ENCODE measurements around the gene ATXN7L2.

DNA sequence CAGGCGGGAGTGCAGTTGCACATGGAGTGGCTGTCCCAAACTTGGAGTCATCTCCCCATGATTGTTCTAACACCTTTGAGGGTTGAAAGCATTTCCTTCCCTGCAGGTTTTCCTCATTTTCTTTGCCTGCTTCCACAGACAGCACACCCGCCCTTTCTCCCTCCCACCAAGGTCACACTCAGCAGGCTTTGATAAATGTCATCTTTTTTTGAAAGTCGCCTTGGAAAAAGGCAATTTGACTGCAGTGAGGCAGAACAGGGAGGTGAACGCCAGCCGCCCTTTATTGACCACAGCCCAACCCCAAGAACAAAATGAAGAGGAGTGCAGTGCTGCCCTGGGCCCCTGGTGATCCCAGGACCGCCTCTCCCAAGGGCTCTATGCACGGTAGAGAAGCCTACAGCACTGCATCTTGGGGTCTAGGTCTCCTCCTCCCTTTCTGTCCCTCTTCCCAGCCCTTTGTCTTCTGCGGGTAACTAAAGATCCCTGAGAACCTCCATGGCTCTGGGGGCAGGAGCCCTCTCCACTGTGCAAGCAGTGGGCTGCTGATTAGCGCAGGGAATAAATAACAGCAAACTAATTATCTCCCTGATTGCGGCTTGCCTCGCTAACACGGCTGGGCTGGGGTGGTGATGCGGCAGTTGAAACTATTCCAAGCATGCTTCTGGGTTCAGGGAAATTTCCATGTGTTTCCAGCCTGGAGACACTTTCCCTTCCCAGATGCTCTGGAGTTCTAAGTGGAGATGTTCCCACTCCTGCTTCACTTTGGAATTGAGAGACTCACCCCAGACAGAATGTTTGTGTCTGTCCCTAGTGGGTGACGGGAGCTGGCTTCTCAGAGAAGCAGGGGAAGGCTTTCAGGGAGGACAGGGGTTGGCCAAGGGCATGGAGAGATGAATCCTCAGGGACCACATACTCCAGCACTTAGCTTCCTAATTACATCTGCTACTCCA is 37.6 kb downstream of the ATXN7L2 start:
- TF ChIP-seq EZH2 (IDR thresholded peaks at IDR 0.05; ENCODE audit: borderline replicate concordance, control insufficient read depth, low read depth, low read length) (no peak), BRCA1 (IDR thresholded peaks at IDR 0.05; ENCODE audit: low read depth, low read length) (no peak), SIX5 (IDR thresholded peaks at IDR 0.05; ENCODE audit: low read depth, low read length, severe bottlenecking) (no peak), TCF7 (IDR thresholded peaks at IDR 0.05; ENCODE audit: borderline replicate concordance) (no peak), ZBTB11 (CRISPR knock-in tag; IDR thresholded peaks at IDR 0.05) (no peak), CBFB (IDR thresholded peaks at IDR 0.05; ENCODE audit: low read depth) (no peak), MXI1 (IDR thresholded peaks at IDR 0.05; ENCODE audit: low read depth, low read length) (no peak), E2F4 (IDR thresholded peaks at IDR 0.05; ENCODE audit: low read depth, low read length) (no peak), CBX5 (IDR thresholded peaks at IDR 0.05; ENCODE audit: low read depth) (no peak)
- TF ChIP-seq, protein P1, sequence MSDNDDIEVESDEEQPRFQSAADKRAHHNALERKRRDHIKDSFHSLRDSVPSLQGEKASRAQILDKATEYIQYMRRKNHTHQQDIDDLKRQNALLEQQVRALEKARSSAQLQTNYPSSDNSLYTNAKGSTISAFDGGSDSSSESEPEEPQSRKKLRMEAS (IDR thresholded peaks at IDR 0.05; ENCODE audit: low read depth, low read length): no peak
- TF ChIP-seq, protein P2, sequence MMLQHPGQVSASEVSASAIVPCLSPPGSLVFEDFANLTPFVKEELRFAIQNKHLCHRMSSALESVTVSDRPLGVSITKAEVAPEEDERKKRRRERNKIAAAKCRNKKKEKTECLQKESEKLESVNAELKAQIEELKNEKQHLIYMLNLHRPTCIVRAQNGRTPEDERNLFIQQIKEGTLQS (IDR thresholded peaks at IDR 0.05; ENCODE audit: borderline replicate concordance, extremely low read depth, low read depth, low read length): no peak
- TF ChIP-seq, protein P3, sequence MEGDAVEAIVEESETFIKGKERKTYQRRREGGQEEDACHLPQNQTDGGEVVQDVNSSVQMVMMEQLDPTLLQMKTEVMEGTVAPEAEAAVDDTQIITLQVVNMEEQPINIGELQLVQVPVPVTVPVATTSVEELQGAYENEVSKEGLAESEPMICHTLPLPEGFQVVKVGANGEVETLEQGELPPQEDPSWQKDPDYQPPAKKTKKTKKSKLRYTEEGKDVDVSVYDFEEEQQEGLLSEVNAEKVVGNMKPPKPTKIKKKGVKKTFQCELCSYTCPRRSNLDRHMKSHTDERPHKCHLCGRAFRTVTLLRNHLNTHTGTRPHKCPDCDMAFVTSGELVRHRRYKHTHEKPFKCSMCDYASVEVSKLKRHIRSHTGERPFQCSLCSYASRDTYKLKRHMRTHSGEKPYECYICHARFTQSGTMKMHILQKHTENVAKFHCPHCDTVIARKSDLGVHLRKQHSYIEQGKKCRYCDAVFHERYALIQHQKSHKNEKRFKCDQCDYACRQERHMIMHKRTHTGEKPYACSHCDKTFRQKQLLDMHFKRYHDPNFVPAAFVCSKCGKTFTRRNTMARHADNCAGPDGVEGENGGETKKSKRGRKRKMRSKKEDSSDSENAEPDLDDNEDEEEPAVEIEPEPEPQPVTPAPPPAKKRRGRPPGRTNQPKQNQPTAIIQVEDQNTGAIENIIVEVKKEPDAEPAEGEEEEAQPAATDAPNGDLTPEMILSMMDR (IDR thresholded peaks at IDR 0.05 in 2 of 3, conservative IDR thresholded peaks at IDR 0.05 in 1 of 3; ENCODE audit: control insufficient read depth in 2 of 3, extremely low read depth in 1 of 3, insufficient read depth in 1 of 3, low read depth in 3 of 3, low read length in 3 of 3): no peak
- TF ChIP-seq, protein P4, sequence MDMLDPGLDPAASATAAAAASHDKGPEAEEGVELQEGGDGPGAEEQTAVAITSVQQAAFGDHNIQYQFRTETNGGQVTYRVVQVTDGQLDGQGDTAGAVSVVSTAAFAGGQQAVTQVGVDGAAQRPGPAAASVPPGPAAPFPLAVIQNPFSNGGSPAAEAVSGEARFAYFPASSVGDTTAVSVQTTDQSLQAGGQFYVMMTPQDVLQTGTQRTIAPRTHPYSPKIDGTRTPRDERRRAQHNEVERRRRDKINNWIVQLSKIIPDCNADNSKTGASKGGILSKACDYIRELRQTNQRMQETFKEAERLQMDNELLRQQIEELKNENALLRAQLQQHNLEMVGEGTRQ (IDR thresholded peaks at IDR 0.05; ENCODE audit: borderline replicate concordance, low read depth, low read length): no peak

All from GM12878 (cell line).